ENCODE data around the gene PRSS12. TPM values are rescaled to one million over a fixed set of nuclear protein-coding genes. Genes with fewer than 3 reads are reported as not detected.
A peak's percentile ranks its signal among the peaks of the same experiment; 100 is the strongest.

PRSS12 gene
- total RNA-seq, 2 experiments from 2014 or later = not detected

DNA sequence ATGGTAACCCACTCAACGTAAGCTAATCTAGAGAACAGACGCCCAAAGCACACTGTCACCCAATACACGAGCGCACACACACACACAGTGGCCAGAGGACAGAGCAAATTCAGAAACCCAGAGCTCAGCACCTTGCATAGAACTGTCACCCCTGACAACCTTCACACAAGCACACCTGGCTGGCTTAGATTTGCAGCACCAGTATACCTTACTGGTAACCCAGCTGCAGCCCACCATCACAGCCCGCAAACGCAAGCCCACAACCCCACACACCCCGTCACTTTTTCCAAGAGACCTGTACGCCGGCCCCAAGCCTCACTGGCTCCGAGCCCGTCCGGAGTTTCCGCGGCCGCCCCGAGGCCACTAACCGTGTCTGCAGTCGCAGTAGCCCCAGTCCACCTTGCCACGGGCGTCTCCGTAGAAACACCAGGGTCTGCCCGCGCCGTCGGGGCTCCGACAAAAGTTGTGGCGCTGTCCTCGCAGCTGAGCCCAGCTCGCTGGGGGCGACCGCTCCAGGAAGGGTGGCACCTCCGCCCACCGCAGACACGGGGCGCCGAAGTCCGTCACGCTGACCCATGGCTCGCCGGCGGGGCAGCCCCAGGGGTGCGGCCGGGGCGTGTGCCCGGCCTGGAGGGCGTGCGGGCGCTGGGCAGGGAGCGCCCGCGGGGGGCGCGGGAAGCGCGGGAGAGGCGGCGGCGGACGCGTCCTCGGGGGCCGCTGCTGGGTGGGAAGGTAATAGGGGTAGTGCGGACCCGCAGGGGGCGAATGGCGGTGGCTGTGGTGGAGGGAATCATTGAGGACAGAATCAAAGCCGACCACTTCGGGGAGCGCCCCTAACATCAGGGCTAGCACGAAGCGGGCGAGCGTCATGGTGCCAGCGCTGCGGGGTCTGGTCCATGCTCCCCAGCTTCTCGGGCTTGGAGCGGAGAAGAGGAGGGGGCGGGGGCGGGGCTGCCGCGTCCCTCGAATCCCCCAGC lies 664 bp downstream of the PRSS12 start:
- Mint-ChIP-seq H3K27ac (no peak overlapping the region), H3K27me3 (peaks cover 72% of the 10 kb centered on the region), H3K4me3 (peak overlapping the region; percentile 4), H3K4me1 (peaks cover 10% of the 10 kb centered on the region), H3K9me3 (no peaks in the 10 kb centered on the region), H3K36me3 (ENCODE audit: low read depth) (peaks cover 3% of the 10 kb centered on the region)
- DNase-seq = peak; percentile 8
- ChIA-PET CTCF (interaction anchor here (1.8 to 2.5 kb wide), 3 partner anchors 9 to 71 kb away, joined by 5 to 8 read pairs (median 6); no protein-coding TSS in a partner anchor), POLR2A (no interaction called here)

DNA sequence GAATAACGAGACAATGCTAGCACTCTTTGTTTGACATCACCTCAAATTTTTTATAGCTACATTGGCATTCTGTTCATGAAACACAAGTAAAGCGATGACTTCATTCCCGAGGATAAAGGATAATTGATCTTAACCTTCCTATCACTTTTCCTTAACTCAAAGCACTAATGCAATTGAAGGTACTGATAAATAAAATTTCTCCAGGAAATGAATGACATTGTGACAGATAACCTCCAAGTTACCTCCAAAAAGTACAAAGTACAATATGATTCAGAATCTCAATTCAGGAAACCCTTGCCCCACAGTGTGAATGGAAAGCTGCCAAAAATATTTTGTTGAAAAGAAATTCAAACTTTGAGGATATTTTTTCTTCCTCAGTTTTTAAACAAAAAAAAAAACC lies 1.8 kb downstream of the PRSS12 start:
- Mint-ChIP-seq H3K36me3 (ENCODE audit: low read depth) (peaks cover 3% of the 10 kb centered on the region), H3K27ac (no peak overlapping the region), H3K27me3 (peaks cover 70% of the 10 kb centered on the region), H3K4me3 (no peak overlapping the region), H3K9me3 (no peaks in the 10 kb centered on the region), H3K4me1 (peaks cover 10% of the 10 kb centered on the region)
- no peak for DNase-seq
- CTCF ChIA-PET = interaction anchor here (1.6 to 2.1 kb wide), 2 partner anchors 11 to 70 kb away, joined by 3 to 6 read pairs; no protein-coding TSS in a partner anchor
- POLR2A ChIA-PET = no interaction called here

- Mint-ChIP-seq H3K4me1 (peaks cover 10% of the 10 kb centered on the region), H3K27me3 (peaks cover 57% of the 10 kb centered on the region), H3K27ac (no peak overlapping the region), H3K36me3 (ENCODE audit: low read depth) (peaks cover 3% of the 10 kb centered on the region), H3K4me3 (no peak overlapping the region), H3K9me3 (no peaks in the 10 kb centered on the region)
- no peak for DNase-seq
- CTCF ChIA-PET = no interaction called here
- POLR2A ChIA-PET = no interaction called here
Observed at GRCh38 chr4:118348886-118349285, 3.9 kb downstream of the PRSS12 start.

DNA sequence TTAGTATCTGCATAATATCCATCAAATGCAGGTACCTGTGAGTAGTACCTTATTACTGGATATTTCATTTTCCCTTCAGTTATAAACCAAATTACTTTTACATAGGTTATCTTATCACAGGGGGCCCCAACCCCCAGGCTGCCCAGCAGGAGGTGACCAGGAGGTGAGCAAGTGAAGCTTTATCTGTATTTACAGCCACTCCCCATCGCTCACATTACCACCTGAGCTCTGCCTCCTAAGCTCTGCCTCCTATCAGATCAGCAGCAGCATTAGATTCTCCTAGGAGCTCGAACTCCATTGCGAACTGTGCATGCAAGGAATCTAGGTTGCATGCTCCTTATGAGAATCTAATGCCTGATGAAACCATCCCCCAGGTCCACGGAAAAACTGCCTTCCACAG lies 6.3 kb downstream of the PRSS12 start:
- POLR2A ChIA-PET = no interaction called here
- no peaks in the 10 kb centered on the region for H3K36me3 Mint-ChIP-seq (ENCODE audit: low read depth)
- peaks cover 43% of the 10 kb centered on the region for H3K27me3 Mint-ChIP-seq

DNA sequence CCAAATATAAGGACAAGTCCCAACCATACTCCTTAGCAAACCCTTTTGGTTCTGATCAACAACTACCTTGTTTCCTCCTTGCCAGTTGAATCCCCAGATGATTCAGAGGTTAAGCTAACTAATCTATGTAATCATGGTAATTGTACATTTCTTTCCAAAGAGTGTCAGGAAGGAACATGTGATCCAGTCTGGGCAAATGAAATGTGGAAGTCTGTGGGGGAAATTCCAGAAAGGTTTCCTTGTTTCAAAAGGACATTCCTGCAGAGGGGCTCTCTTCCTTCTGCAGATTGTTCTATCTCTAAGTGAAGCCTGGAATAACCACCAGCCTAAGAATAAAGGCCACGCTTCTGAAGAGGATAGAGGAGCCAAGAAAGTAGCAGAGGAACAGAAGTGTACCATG lies 7.0 kb downstream of the PRSS12 start:
- CTCF ChIA-PET = no interaction called here
- H3K4me3 Mint-ChIP-seq = no peak overlapping the region
- no peaks in the 10 kb centered on the region for H3K4me1 Mint-ChIP-seq
- H3K36me3 Mint-ChIP-seq (ENCODE audit: low read depth) = no peaks in the 10 kb centered on the region
- H3K27ac Mint-ChIP-seq = no peak overlapping the region
- no peaks in the 10 kb centered on the region for H3K9me3 Mint-ChIP-seq
- peaks cover 36% of the 10 kb centered on the region for H3K27me3 Mint-ChIP-seq
- no peak for DNase-seq
- POLR2A ChIA-PET = no interaction called here

More for the DNA sequence above, 6.3 kb downstream of the PRSS12 start:
- Mint-ChIP-seq H3K9me3 (no peaks in the 10 kb centered on the region), H3K27ac (no peak overlapping the region), H3K4me3 (no peak overlapping the region), H3K4me1 (no peaks in the 10 kb centered on the region)
- CTCF ChIA-PET = no interaction called here
- no peak for DNase-seq

- H3K4me1 Mint-ChIP-seq = no peaks in the 10 kb centered on the region
- no peaks in the 10 kb centered on the region for H3K36me3 Mint-ChIP-seq (ENCODE audit: low read depth)
- no peak for DNase-seq
- H3K27me3 Mint-ChIP-seq = peaks cover 31% of the 10 kb centered on the region
- ChIA-PET CTCF (no interaction called here), POLR2A (no interaction called here)
- no peaks in the 10 kb centered on the region for H3K9me3 Mint-ChIP-seq
- no peak overlapping the region for H3K4me3 Mint-ChIP-seq
- no peak overlapping the region for H3K27ac Mint-ChIP-seq
Observed at GRCh38 chr4:118344801-118345200, 8.0 kb downstream of the PRSS12 start.

DNA sequence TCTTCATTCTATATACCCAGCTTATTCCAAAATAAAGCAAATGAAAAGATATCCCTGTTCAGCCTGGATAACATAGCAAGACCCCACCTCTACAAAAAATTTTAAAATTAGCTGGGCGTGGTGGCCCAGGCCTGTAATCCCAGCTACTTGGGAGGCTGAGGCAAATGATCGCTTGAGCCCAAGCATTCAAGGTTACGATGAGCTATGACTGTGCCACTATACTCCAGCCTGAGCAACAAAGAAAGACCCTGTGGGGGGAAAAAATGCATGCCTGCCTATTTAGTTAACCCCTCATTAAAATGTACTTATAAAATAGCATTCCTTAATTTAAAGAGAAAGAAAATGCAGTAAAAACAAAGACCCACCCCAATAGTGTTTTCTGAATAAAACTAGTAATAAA lies 9.3 kb downstream of the PRSS12 start:
- ChIA-PET POLR2A (interaction anchor here (0.7 kb wide), 1 partner anchor 12 kb away, joined by 5 read pairs; no protein-coding TSS in a partner anchor), CTCF (no interaction called here)
- DNase-seq = no peak
- peaks cover 24% of the 10 kb centered on the region for H3K27me3 Mint-ChIP-seq
- no peaks in the 10 kb centered on the region for H3K4me1 Mint-ChIP-seq
- no peak overlapping the region for H3K27ac Mint-ChIP-seq
- H3K4me3 Mint-ChIP-seq = no peak overlapping the region
- H3K9me3 Mint-ChIP-seq = no peaks in the 10 kb centered on the region
- no peaks in the 10 kb centered on the region for H3K36me3 Mint-ChIP-seq (ENCODE audit: low read depth)

GRCh38 chr4:118340109-118340508 lies 12.7 kb downstream of the PRSS12 start:
- Mint-ChIP-seq H3K27me3 (peaks cover 10% of the 10 kb centered on the region), H3K36me3 (ENCODE audit: low read depth) (no peaks in the 10 kb centered on the region), H3K4me3 (no peak overlapping the region), H3K9me3 (no peaks in the 10 kb centered on the region), H3K27ac (no peak overlapping the region), H3K4me1 (no peaks in the 10 kb centered on the region)
- CTCF ChIA-PET = interaction anchor here (0.7 kb wide), 1 partner anchor 10 kb away, joined by 3 read pairs; no protein-coding TSS in a partner anchor
- DNase-seq = no peak
- POLR2A ChIA-PET = no interaction called here

DNA sequence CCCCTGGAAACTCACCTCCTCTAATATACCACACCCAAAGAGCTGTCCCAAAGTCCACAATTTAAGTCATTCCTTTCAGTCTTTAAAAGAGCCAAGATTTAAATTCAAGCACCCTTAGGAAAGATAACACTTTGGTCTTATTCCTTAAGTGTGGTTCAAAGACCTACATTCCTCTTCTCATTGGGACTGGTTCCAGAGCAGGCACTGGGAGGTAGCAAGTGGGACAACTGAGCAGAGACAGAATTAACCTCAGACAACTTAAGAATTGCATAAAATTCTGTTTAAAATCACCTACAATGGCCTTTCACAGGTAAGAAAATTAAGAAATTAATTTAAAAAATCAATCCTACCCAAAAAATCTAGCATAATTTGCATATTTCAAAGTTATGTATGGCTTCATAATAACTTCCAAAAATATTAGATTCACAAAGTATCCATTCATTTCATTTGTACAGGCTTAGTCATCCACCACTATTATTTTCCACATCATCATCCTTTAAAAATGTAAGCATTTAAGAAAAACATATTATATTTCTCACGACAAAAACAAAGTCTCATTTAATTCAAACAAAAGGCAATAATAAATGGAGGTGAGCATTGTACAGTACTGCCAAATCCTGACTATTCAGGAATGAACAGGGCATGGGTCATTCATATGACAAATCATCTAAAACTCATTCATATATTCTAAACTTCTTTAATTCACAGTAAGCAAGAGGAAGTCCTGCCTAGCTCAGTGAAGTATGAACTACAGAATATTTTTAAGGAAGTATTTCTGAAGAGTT lies 13.6 kb downstream of the PRSS12 start:
- H3K4me1 Mint-ChIP-seq = no peaks in the 10 kb centered on the region
- CTCF ChIA-PET = no interaction called here
- H3K36me3 Mint-ChIP-seq (ENCODE audit: low read depth) = no peaks in the 10 kb centered on the region
- H3K27ac Mint-ChIP-seq = no peak overlapping the region
- no peak overlapping the region for H3K4me3 Mint-ChIP-seq
- H3K9me3 Mint-ChIP-seq = no peaks in the 10 kb centered on the region
- peaks cover 5% of the 10 kb centered on the region for H3K27me3 Mint-ChIP-seq
- DNase-seq = no peak
- POLR2A ChIA-PET = no interaction called here

DNA sequence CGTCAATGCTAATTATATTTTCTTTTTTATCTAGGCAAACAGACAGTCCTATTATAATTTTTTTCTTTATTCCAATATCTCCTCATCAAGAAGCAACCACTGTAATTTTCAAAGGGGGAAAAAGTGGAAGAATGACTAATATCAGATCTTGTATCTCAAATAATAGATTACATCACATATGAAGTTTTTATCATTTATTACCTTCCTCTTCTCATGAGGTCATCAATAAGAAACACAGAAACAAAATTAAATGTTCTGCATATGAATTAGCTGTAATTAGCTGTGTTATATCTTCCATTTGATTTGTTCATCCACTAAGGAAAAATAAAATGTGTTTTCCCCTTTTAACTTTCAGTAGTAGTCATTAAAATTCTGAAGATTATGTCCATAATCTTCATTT lies 14.3 kb downstream of the PRSS12 start:
- CTCF ChIA-PET = no interaction called here
- Mint-ChIP-seq H3K4me1 (no peaks in the 10 kb centered on the region), H3K36me3 (ENCODE audit: low read depth) (no peaks in the 10 kb centered on the region), H3K27ac (no peak overlapping the region), H3K4me3 (no peak overlapping the region), H3K27me3 (peaks cover 7% of the 10 kb centered on the region), H3K9me3 (no peaks in the 10 kb centered on the region)
- POLR2A ChIA-PET = no interaction called here
- DNase-seq = no peak

GRCh38 chr4:118337954-118338353 lies 14.8 kb downstream of the PRSS12 start:
- no peak for DNase-seq
- ChIA-PET POLR2A (no interaction called here), CTCF (no interaction called here)
- Mint-ChIP-seq H3K36me3 (ENCODE audit: low read depth) (no peaks in the 10 kb centered on the region), H3K9me3 (no peaks in the 10 kb centered on the region), H3K4me1 (no peaks in the 10 kb centered on the region), H3K4me3 (no peak overlapping the region), H3K27me3 (peaks cover 7% of the 10 kb centered on the region), H3K27ac (no peak overlapping the region)

DNA sequence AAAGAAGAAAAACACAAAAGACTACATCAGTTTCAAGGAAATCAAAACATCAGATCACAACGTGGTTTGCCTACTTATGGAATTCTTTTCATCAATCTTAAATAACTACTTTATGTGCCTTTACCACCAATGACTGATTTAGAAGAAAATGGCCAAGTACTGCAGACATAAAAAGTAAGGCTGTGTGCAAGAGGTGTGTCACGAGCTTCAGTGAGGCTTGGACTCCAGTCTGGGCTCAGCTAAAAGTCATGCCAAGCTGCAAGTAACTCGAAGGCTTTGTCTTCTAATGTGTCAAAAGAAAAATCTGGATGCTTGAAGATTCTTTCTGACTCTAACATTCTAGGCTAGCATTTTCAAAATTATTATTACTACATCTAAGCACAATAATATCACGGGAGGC lies 17.0 kb downstream of the PRSS12 start:
- H3K36me3 Mint-ChIP-seq (ENCODE audit: low read depth) = no peaks in the 10 kb centered on the region
- no peak for DNase-seq
- no peaks in the 10 kb centered on the region for H3K4me1 Mint-ChIP-seq
- POLR2A ChIA-PET = no interaction called here
- H3K27me3 Mint-ChIP-seq = peaks cover 7% of the 10 kb centered on the region
- H3K4me3 Mint-ChIP-seq = no peak overlapping the region
- CTCF ChIA-PET = no interaction called here
- no peak overlapping the region for H3K27ac Mint-ChIP-seq
- H3K9me3 Mint-ChIP-seq = no peaks in the 10 kb centered on the region

GRCh38 chr4:118335324-118335723 lies 17.5 kb downstream of the PRSS12 start:
- Mint-ChIP-seq H3K4me3 (no peak overlapping the region), H3K4me1 (no peaks in the 10 kb centered on the region), H3K36me3 (ENCODE audit: low read depth) (no peaks in the 10 kb centered on the region), H3K9me3 (no peaks in the 10 kb centered on the region), H3K27me3 (peaks cover 7% of the 10 kb centered on the region), H3K27ac (no peak overlapping the region)
- ChIA-PET CTCF (no interaction called here), POLR2A (no interaction called here)
- no peak for DNase-seq
